Amygdala (tissue), 56 donors: ENCODE measurements around the gene SHC4.
"Not testable (repeated sequence)": the region's sequence is repeated elsewhere in the genome, so short reads cannot be mapped to it uniquely, and the experiment has no call there.

Experiments
- DNase-seq, 56 donors: peaks; one replicate each; lab custom pipeline; 2025; lab: John Stamatoyannopoulos, UW

SHC4 gene

GRCh38 chr15:48963524-48964113 lies at the start of gene SHC4:
Gene SHC4, minus strand, starts transcription at chr15:48963919. Its CDS starts 904 bp downstream, at chr15:48963015.
- peak in 52 of 56 donors; percentile 17 to 87 (median 56) for DNase-seq

- no peak for DNase-seq
Observed at GRCh38 chr15:48999314-48999713, 35.6 kb upstream of the SHC4 start.

- DNase-seq = no peak
Observed at GRCh38 chr15:48996276-48996675, 32.6 kb upstream of the SHC4 start.

DNA sequence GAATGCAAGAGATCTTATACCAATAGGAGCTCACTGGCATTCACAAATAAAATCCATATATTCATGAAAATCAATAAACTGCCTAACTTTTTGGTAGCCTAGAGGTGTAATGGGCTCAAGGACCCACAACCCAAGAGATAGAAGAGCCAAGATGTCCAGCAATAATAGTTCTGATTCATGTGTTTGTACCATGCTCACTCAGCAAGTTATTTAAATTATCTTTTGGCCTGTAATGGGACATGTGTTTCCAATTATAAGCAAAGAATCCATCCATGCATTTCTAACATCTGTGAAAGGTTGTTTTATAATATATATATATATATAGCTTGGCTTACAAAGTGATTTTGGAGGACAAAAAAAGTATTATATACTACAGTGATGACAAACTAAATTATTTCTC lies 29.7 kb upstream of the SHC4 start:
- no peak for DNase-seq

GRCh38 chr15:48992545-48992944 lies 28.8 kb upstream of the SHC4 start:
- DNase-seq = no peak

DNA sequence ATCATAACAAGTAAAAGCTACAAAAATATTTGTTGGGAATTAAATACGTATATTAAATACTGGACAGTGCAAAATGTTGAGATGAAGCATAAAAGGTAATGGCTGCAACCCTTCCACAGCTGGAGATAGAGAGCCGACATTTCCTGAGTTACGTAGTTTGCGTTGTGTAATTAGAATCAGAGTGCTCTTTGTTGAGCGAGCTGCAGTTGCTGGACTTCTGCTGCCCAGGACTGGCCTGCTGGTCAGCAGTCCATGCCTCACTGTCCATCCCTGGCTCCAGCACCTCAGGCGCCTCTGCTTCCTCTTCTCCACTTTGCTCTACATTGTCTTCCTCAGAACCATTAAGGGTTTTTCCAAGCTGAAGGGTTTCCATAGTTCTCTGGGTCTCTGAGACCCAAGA lies 28.4 kb upstream of the SHC4 start:
- peak in 5 of 56 donors; percentile 8 to 25 (median 16) for DNase-seq

GRCh38 chr15:48989170-48989569 lies 25.5 kb upstream of the SHC4 start:
- no peak for DNase-seq

DNA sequence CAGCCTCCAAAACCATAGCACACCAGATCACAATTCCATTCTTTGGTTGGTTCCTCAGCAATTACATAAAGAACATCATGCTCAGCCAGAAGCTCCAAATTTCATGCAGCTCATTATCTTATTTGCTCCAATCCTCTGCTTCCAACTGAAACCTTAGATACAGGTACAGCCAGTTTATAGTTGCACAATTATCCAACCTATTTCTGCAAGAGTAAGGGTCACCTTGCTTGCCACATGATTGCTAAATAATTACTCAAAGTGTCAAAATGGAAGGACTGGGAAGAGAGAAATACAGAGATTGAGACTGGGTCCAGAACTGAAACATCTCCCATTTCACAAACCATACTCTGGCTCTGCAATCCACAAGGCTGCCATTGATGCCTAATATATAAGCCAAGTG lies 23.4 kb upstream of the SHC4 start:
- DNase-seq = no peak

DNA sequence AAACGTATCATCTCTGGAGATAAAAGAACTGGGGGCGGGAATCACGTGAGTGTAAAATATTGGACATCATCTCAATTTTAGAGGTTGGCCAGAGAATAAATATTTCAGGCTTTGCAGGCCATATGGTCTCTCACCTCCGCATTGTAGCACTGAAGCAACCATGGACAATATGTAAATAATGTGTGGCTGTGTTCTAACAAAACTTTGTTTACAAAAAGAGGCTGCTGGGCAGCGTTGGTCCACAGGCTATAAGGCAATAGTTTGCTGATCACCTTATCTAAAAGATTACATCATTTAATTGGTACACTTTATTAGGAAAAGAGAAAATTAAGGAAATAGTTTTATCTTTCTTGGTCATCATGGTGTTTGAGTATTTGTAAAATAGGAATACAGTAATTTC lies 22.5 kb upstream of the SHC4 start:
- no peak for DNase-seq

- DNase-seq = no peak
Observed at GRCh38 chr15:48985516-48985915, 21.8 kb upstream of the SHC4 start.

DNA sequence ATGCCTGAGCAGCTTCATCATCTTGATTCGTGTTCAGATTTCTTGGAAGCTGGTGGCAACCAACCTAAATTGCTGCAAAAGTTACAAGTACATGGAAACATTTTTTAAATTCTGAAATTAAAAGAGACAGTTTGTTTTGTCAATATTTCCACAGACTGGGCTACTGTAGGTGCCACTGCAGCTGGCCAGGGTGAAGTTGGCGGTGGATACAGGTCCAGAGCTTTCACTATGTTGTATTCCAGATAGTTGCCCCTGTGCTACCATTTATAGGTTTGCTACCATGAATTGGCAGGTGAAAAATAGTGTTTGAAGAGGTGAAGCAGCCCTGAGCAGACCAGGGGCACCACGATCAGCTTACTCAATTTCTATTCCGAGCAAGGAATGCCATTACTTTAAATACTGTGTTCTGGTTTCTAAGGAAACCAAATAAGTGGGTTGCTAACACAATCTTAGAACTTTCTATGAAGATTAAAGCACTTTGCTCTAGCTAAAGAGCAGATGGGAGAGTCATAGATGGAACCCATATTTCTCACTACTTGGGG lies 21.2 kb upstream of the SHC4 start:
- DNase-seq = no peak

- no peak for DNase-seq
Observed at GRCh38 chr15:48984021-48984710, 20.4 kb upstream of the SHC4 start.

DNA sequence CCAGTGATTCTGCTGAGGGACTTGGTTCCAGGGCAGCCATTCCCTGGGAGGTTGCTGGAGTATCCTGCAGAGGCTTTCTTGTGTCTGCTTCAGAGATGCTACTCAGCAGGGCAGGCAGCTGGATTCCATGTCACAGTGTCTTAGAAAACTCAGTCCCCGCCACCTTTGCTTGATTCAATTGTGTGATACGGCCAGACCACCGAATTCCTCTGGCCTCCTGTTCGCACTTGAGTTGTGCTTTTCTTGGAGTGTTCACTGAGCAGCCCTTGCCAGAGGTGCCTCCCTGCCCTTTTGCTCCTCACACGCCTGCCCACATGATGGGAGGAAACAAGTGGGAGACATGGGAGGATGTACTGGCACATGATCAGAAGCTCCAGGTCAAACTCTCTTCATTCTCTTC lies 19.6 kb upstream of the SHC4 start:
- no peak for DNase-seq

- no peak for DNase-seq
Observed at GRCh38 chr15:48981941-48982340, 18.2 kb upstream of the SHC4 start.

DNA sequence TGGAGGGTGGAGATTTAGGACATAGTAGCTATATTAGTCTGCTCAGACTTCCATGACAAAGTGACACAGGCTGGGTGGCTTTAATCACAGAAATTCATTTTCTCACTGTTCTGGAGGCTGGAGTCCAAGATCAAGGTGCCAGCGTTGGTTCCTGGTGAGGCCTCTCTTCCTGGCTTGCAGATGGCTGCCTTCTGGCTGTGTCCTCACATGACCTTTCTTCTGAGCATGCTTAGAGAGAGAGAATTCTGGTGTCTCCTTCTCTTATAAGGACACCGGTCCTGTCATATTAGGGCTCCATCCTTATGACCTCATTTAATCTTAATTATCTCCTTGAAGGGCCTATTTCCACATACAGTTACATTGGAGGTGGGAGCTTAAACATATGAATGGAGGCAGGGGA lies 14.9 kb upstream of the SHC4 start:
- DNase-seq = no peak

DNA sequence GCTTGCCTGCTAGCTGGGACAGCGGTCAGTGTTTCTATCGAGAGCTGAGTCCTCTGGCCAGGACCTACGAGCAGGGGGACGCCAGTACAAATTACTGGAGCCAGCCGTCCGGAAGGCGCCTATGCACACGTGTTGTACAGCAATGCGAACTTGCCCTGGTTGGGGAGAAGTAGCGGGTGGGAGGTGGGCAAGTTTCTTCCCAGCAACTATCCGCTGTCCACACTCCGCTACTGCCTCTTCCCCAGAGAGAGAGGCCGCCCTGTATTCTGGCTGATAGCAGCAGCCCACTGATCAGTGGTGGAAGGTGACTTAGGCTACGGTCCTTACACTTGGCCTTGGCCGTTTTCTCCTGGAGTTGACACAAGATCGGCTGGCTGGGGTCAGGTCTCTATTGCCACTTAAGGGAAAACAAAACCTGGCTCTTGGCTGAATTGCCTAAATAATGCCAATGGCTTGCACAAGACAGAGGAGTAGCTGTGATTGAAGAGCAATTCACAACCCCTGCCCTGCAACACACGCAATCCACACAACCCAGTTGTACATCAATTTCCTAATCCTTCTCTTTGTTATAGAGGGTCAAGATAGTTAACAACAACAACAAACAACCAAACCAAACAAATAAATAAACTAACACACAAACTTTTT lies 12.8 kb upstream of the SHC4 start:
- peak in 17 of 56 donors; percentile 42 to 81 (median 63) for DNase-seq

DNA sequence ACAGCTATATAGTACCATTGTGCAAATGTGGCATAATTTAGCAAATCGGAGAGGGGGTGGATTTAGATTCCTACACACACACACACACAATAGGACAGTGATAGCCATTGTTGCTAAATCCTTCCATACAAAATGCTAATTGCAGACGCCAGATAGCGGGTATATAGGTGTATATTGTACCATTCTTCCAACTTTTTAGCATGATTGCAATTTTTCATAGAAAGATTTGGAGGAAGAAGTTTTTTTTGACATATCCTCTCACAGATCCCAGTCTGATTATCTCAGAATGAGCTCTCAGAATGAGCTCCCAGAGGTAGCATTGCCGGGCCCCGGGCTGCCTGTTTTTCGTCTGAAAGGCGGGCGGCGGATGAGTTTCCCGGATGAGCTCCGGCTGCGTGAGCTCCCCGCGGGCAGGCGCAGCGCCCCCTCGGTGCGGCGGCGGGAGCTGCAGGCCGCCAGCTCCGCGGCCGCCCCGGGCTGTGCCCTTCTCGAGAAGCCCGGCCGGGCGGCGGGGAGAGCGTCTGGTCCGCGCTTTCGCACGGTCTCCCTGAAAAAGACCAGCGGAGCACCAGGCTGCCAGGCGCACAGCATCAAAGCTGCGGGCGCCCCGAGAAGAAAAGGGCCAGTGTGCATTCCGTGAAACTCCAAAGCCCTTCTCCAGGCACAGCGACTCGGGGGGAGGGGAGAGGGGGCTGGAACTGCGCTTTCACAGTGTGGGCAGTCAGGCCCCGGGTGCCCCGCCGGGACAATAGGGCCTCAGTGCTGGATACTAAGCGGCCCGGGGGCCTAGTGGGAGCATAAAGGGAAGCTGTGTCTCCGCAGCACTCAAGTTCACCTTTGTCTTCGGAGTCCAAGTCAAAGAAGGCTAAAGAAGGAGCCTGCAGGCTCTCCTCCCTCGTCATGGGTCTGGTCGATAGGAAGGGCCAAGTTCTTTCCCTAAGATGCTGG lies 12.0 kb upstream of the SHC4 start:
- DNase-seq = peak; percentile 57 to 96 (median 87)

- peak in 4 of 56 donors; percentile 9 to 28 (median 16) for DNase-seq
Observed at GRCh38 chr15:48974882-48975281, 11.2 kb upstream of the SHC4 start.

- DNase-seq = no peak
Observed at GRCh38 chr15:48972750-48973503, 9.2 kb upstream of the SHC4 start.

GRCh38 chr15:48970926-48971325 lies 7.2 kb upstream of the SHC4 start:
- not testable (repeated sequence) for DNase-seq
